ENCODE measurements around the gene OPA1.

Gene OPA1

DNA sequence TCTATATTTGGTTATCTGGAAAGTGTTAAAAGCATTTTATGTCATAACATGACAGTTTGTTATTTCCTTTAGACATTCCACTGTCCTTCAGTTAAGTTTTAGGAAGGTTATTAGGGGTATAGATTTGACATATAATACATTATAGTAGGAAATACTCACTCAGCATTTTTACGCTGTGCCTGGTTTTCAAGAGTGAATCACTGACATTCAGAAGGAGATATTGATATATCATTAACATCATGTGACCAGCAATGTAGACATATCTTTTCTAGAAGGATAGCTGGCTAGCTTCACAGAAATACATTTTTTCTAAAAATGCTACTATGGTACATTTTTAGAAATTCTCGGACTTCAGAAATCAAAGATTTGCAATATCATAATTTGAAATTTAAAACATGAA, 57.6 kb downstream of the OPA1 start:
- no peak for DNase-seq (ENCODE audit: low spot score)
- in situ Hi-C loops (cut with MboI; ENCODE audit: low sequenced_read_pairs, unreplicated experiment) = loop anchor here (25.0 kb wide), 1 partner anchor 662 kb away; no protein-coding TSS in a partner anchor
- TF ChIP-seq, protein P1, sequence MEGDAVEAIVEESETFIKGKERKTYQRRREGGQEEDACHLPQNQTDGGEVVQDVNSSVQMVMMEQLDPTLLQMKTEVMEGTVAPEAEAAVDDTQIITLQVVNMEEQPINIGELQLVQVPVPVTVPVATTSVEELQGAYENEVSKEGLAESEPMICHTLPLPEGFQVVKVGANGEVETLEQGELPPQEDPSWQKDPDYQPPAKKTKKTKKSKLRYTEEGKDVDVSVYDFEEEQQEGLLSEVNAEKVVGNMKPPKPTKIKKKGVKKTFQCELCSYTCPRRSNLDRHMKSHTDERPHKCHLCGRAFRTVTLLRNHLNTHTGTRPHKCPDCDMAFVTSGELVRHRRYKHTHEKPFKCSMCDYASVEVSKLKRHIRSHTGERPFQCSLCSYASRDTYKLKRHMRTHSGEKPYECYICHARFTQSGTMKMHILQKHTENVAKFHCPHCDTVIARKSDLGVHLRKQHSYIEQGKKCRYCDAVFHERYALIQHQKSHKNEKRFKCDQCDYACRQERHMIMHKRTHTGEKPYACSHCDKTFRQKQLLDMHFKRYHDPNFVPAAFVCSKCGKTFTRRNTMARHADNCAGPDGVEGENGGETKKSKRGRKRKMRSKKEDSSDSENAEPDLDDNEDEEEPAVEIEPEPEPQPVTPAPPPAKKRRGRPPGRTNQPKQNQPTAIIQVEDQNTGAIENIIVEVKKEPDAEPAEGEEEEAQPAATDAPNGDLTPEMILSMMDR (IDR thresholded peaks at IDR 0.05; ENCODE audit: borderline replicate concordance, control extremely low read depth, extremely low read depth, insufficient read depth, missing control alignments) = no peak

DNA sequence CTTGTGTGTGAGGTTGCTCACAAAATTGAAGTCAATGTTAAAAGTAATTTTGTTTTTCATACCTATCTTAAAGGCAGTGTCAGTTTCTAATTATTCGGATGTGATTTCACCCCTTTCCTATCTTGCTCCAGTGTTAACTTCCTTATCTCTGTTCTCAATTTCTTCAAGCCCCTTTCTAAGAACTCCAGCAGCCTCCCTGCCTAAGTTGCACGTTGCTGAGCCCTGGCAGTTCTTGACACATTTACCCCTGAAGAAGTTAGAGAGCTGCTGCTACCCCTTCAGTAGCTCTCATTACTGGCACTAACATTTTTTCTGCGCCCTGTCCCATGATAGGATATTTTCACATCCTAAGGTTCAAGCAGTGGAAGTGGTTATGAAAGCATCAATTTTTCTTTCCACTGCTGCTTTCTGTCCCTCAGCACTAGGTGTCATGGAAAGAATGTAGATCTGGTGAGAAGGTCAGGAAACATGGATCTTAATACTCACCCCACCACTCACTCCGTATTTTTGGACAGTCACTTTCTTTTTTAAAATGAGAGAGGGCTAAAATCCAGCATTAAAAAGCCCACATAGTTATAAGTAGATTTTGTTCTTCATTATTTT, 62.9 kb downstream of the OPA1 start:
- TF ChIP-seq, protein P1 (IDR thresholded peaks at IDR 0.05; ENCODE audit: borderline replicate concordance, control extremely low read depth, extremely low read depth, insufficient read depth, missing control alignments) = no peak
- in situ Hi-C loops (cut with MboI; ENCODE audit: low sequenced_read_pairs, unreplicated experiment) = loop anchor here (25.0 kb wide), 1 partner anchor 656 kb away; no protein-coding TSS in a partner anchor
- DNase-seq (ENCODE audit: low spot score) = no peak

DNA sequence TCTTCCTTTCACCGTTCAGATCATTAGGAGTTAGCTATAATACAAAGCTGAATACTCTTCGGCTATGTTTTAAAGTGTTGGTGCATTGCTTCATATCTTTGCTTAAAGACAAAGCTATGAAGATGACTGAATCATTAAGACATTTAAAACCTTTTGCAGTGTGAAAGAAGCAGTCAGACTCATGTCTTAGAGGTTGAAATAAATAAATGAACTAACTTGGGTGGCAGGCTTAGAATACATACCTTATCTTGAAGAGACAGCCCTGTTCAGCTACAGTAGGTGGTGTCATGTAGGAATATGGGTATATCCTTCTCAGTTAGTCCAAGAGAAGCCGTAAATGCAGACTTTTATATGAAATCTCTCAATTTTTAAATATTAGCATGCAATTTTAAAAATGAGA, 63.4 kb downstream of the OPA1 start:
- DNase-seq (ENCODE audit: low spot score) = no peak
- TF ChIP-seq, protein P1 (IDR thresholded peaks at IDR 0.05; ENCODE audit: borderline replicate concordance, control extremely low read depth, extremely low read depth, insufficient read depth, missing control alignments) = no peak
- in situ Hi-C loops (cut with MboI; ENCODE audit: low sequenced_read_pairs, unreplicated experiment) = loop anchor here (25.0 kb wide), 1 partner anchor 656 kb away; no protein-coding TSS in a partner anchor

DNA sequence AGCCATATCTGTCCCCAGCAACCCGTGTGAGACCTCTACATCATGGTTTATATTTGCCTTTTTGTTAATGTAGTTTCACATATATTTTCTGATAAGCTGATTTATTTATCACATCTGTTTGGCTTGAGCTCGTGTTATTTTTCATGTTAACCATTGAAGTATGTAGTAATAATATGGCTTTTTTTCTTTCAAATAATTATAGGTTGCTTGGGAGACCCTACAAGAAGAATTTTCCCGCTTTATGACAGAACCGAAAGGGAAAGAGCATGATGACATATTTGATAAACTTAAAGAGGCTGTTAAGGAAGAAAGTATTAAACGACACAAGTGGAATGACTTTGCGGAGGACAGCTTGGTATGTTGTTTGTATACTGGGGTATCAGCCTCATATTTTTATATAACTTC, 63.9 kb downstream of the OPA1 start:
- TF ChIP-seq, protein P1 (IDR thresholded peaks at IDR 0.05; ENCODE audit: borderline replicate concordance, control extremely low read depth, extremely low read depth, insufficient read depth, missing control alignments) = no peak
- in situ Hi-C loops (cut with MboI; ENCODE audit: low sequenced_read_pairs, unreplicated experiment) = loop anchor here (25.0 kb wide), 1 partner anchor 655 kb away; no protein-coding TSS in a partner anchor
- no peak for DNase-seq (ENCODE audit: low spot score)

GRCh38 chr3:193660171-193660570, 67.2 kb downstream of the OPA1 start:
- TF ChIP-seq, protein P1 (IDR thresholded peaks at IDR 0.05; ENCODE audit: borderline replicate concordance, control extremely low read depth, extremely low read depth, insufficient read depth, missing control alignments) = no peak
- in situ Hi-C loops (cut with MboI; ENCODE audit: low sequenced_read_pairs, unreplicated experiment) = loop anchor here (25.0 kb wide), 1 partner anchor 652 kb away; no protein-coding TSS in a partner anchor
- no peak for DNase-seq (ENCODE audit: low spot score)

DNA sequence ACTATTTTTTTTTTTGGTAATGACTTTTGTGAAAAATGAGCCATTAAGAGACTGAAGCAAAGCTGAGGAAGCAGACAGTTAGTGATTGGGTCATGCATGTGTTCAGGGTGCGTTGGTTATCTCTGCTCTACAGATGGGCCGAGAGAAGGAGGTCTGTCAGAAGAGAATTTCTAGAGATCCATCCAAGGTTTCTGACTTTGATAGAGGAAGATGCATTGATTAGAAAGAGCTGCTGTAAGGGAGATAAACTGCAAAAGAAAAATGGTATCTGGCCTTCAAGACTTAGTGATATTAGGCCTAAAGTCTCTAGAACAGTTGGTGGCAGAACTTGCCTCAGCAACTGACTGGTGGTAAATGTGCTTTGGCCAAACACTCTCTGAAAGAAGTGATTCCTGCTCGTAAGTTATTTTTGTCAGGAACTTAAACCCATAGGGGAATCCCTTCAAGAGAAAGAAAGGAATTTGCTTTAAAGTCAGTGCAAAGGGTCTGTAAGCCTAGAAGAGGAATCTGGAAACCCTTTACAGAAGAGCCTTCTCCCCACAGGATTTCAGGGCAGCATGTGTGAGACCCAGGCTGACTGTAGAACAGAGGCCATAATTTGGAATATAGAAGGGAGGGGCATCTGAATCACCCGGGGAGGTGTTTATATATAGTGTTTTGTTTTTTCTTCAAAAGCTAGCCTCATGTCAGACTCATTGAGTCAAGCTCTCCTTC, 67.8 kb downstream of the OPA1 start:
- DNase-seq (ENCODE audit: low spot score) = no peak
- in situ Hi-C loops (cut with MboI; ENCODE audit: low sequenced_read_pairs, unreplicated experiment) = loop anchor here (25.0 kb wide), 1 partner anchor 651 kb away; no protein-coding TSS in a partner anchor
- TF ChIP-seq, protein P1 (IDR thresholded peaks at IDR 0.05; ENCODE audit: borderline replicate concordance, control extremely low read depth, extremely low read depth, insufficient read depth, missing control alignments) = no peak
